Endothelial cell of umbilical vein (primary cell): ENCODE data around the gene CCL27. TPM values are rescaled to one million over a fixed set of nuclear protein-coding genes. Genes with fewer than 3 reads are reported as not detected.

Experiments used
- BruUV-seq: library from RNA; stranded (reverse); fragments of 400-500 nt; replicated peaks from 2 replicates; lab custom pipeline; 2021; lab: Mats Ljungman, UMichigan
- CTCF ChIA-PET: fragments of 300-600, 350-600 bp; sonication (Branson Sonifier 250); formaldehyde crosslinking; loops from one replicate; lab custom pipeline; 2021; ENCODE audit warnings: antibody characterized with exemption, inconsistent platforms; lab: Charles Lee
- POLR2A ChIA-PET: fragments of 300-600, 350-600 bp; sonication (Branson Sonifier 250); formaldehyde crosslinking; loops from one replicate; lab custom pipeline; 2021; ENCODE audit warnings: antibody characterized with exemption, inconsistent platforms; lab: Charles Lee
- DNase-seq: peaks from one replicate; pipeline ENCODE4 v3.0.0-alpha.2; 2011; ENCODE audit warnings: low read depth, low spot score
- FAIRE-seq: peaks from 2 replicates; lab custom pipeline; 2011; peaks lifted over from hg19 to GRCh38; lab: Jason Lieb, UNC
- H2AFZ ChIP-seq: 2 replicates; pipeline ENCODE4 v1.6.0; 2012; ENCODE audit warnings: low read depth, low read length, control low read depth, inconsistent platforms
- H3K27ac ChIP-seq: 2 replicates; pipeline ENCODE4 v1.5.1; 2011; ENCODE audit warnings: low read depth, mild to moderate bottlenecking, control low read depth, low read length, moderate library complexity; ENCODE audit not compliant: insufficient read depth
- H3K27me3 ChIP-seq, 2 experiments: 2 replicates each; pipeline versions ENCODE4 v1.6.0 to v1.6.1; 2011; ENCODE audit warnings: low read length in 2 of 2, mixed read lengths in 1 of 2; ENCODE audit not compliant: control insufficient read depth in 2 of 2, insufficient read depth in 2 of 2
- H3K36me3 ChIP-seq, 2 experiments: 2 replicates in 1 of 2; 3 replicates in 1 of 2; pipeline ENCODE4 v1.5.1; 2011; ENCODE audit warnings: low read length in 2 of 2, mild to moderate bottlenecking in 1 of 2, moderate library complexity in 1 of 2; ENCODE audit not compliant: control insufficient read depth in 2 of 2, insufficient read depth in 2 of 2; ENCODE audit errors: extremely low read depth in 1 of 2
- H3K4me1 ChIP-seq: 3 replicates; pipeline ENCODE4 v1.5.1; 2011; ENCODE audit warnings: mild to moderate bottlenecking, low read length; ENCODE audit not compliant: control insufficient read depth, insufficient read depth; ENCODE audit errors: extremely low read depth
- H3K4me2 ChIP-seq: 2 replicates; pipeline ENCODE4 v1.6.1; 2011; ENCODE audit warnings: low read length, control low read depth, mixed read lengths; ENCODE audit not compliant: insufficient read depth
- H3K4me3 ChIP-seq, 3 experiments: fragments of 200-600 bp in 1 of 3; sonication (generic), shearing (Covaris generic) in 1 of 3; replicated peaks in 1 of 3; 2 replicates each; pipeline ENCODE4 v1.5.1; 2011 to 2016; ENCODE audit warnings: control low read depth in 3 of 3, low read length in 3 of 3, mild to moderate bottlenecking in 2 of 3, inconsistent platforms in 1 of 3, low read depth in 1 of 3, moderate library complexity in 1 of 3; ENCODE audit not compliant: insufficient read depth in 1 of 3
- H3K79me2 ChIP-seq: 2 replicates; pipeline ENCODE4 v1.6.0; 2012; ENCODE audit warnings: low read length, inconsistent platforms; ENCODE audit not compliant: control insufficient read depth, insufficient read depth
- H3K9ac ChIP-seq: replicated peaks from 2 replicates; pipeline ENCODE3; 2011; ENCODE audit warnings: low read length, control low read depth; ENCODE audit not compliant: insufficient read depth; ENCODE audit errors: extremely low read depth
- H3K9me1 ChIP-seq: replicated peaks from 3 replicates; pipeline ENCODE4 v1.6.0; 2011; ENCODE audit warnings: mild to moderate bottlenecking, low read length; ENCODE audit not compliant: control insufficient read depth, insufficient read depth; ENCODE audit errors: extremely low read depth
- H3K9me3 ChIP-seq: replicated peaks from 2 replicates; pipeline ENCODE4 v1.5.1; 2012; ENCODE audit warnings: low read length, inconsistent platforms; ENCODE audit not compliant: control insufficient read depth, insufficient read depth
- H4K20me1 ChIP-seq: replicated peaks from 2 replicates; pipeline ENCODE3; 2011; ENCODE audit warnings: mild to moderate bottlenecking, low read length; ENCODE audit not compliant: control insufficient read depth, insufficient read depth; ENCODE audit errors: extremely low read depth
- EZH2 ChIP-seq: IDR thresholded peaks from 2 replicates; pipeline ENCODE4 v1.6.1; 2012; ENCODE audit warnings: borderline replicate concordance, low read depth, mild to moderate bottlenecking, moderate library complexity, low read length, inconsistent platforms; ENCODE audit not compliant: severe bottlenecking
- FOS ChIP-seq: IDR thresholded peaks from 2 replicates; pipeline ENCODE4 v1.6.1; 2011; ENCODE audit warnings: mild to moderate bottlenecking, low read length, moderate library complexity, borderline replicate concordance; ENCODE audit not compliant: insufficient read depth
- GATA2 ChIP-seq: IDR thresholded peaks from 2 replicates; pipeline ENCODE4 v1.7.0; 2011; ENCODE audit warnings: low read depth, mild to moderate bottlenecking, moderate library complexity, mixed read lengths, low read length; ENCODE audit not compliant: insufficient read length, insufficient read depth
- JUN ChIP-seq: IDR thresholded peaks from 2 replicates; pipeline ENCODE4 v1.6.1; 2011; ENCODE audit warnings: borderline replicate concordance, low read depth; ENCODE audit not compliant: insufficient read length, insufficient read depth
- MYC ChIP-seq: IDR thresholded peaks from one replicate; pipeline ENCODE4 v1.6.1; 2011; ENCODE audit warnings: mild to moderate bottlenecking, low read depth, low read length
- POLR2A ChIP-seq: IDR thresholded peaks from 2 replicates; pipeline ENCODE4 v1.6.1; 2012; ENCODE audit warnings: low read depth, mild to moderate bottlenecking, control low read depth, low read length
- POLR2AphosphoS5 ChIP-seq: IDR thresholded peaks from 2 replicates; pipeline ENCODE4 v1.6.1; 2012; ENCODE audit warnings: low read depth, mild to moderate bottlenecking, control low read depth, low read length, moderate library complexity; ENCODE audit not compliant: insufficient read depth
- dilution Hi-C: fragments of 300-500 bp; cut with MboI; formaldehyde crosslinking; loops from one replicate; pipeline ENCODE4 v1.15.0; 2019; ENCODE audit warnings: low sequenced_read_pairs; ENCODE audit not compliant: extremely low pct_ligation_motif_present
- intact Hi-C: fragments of 100-400 bp; cut with micrococcal nuclease; formaldehyde crosslinking; loops from one replicate; pipeline ENCODE4 v1.10.0; 2022
- polyA plus RNA-seq, 4 experiments: library from polyadenylated mRNA; depleted of rRNA in 3 of 4; stranded (reverse) in 3 of 4; unstranded in 1 of 4; fragments of >200 nt; gene quantifications; 2 replicates each; pipeline versions ENCODE4 v1.2.1 to v1.2.3, GENCODE V29; 2011 to 2012; ENCODE audit warnings: missing spikeins in 1 of 4
- total RNA-seq: library from RNA; stranded (reverse); gene quantifications from 2 replicates; pipeline ENCODE4 v1.2.3, GENCODE V29; 2021
- TF ChIP-seq, protein P1 (sequence below): IDR thresholded peaks from 2 replicates; pipeline ENCODE4 v1.6.1; 2011; ENCODE audit not compliant: insufficient read depth, insufficient read length
- TF ChIP-seq, protein P2 (sequence below), 2 donors: IDR thresholded peaks; 1 replicate in 1 of 2; 2 replicates in 1 of 2; pipeline ENCODE4 v1.5.1; 2011; ENCODE audit warnings: low read length in 2 of 2, mild to moderate bottlenecking in 2 of 2, moderate library complexity in 2 of 2, control low read depth in 1 of 2, inconsistent platforms in 1 of 2, low read depth in 1 of 2; ENCODE audit not compliant: insufficient read depth in 1 of 2; ENCODE audit errors: extremely low read depth in 1 of 2

The CCL27 gene
- total and polyA plus RNA-seq, 2 donors (not counting 3 experiments of a cell fraction or from before 2014, with no cell fraction given): not detected

DNA sequence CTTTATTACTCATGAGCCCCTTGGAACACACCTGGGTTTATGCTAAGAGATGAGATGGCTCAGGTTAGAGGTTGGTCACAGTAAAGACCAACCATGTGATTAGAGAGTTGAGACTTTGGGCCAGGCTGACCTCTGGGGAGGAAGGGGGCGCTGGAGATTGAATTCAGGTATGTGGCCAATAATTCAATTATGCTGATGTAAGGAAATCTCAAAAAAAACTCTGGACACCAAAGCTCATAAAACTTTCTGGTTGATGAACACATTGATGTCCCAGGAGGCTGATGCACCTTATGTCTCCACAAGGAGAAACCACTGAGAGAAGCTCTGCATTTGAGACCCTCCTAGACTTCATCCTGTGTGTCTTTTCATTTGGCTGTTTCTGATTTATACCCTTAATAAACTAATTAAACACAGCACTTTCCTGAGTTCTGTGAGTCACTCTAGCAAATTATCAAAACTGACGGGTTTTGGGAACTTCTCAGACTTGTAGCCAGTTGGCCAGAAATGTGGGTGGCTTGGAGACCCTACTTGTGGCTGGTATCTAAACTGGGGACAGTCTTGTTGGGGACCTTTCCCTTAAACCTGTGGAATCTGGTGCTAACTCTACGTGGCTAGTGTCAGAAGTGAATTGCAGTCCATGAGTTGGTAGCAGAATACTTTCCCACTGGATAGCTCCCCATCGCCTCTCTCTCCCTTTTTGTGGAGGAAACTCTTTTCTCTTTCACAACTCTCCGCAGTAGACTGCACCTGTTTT, 7.5 kb upstream of the CCL27 start:
- Histone ChIP-seq H3K27ac (no peak overlapping the region), H3K9me3 (no peaks in the 10 kb centered on the region), H4K20me1 (no peaks in the 10 kb centered on the region), H2AFZ (no peak overlapping the region), H3K9me1 (no peaks in the 10 kb centered on the region), H3K4me2 (no peak overlapping the region), H3K79me2 (no peaks in the 10 kb centered on the region), H3K9ac (no peak overlapping the region), H3K4me3 (no peak overlapping the region), H3K4me1 (peaks cover 1% of the 10 kb centered on the region), H3K27me3 (no peaks in the 10 kb centered on the region), H3K36me3 (no peaks in the 10 kb centered on the region)
- ChIA-PET CTCF (interaction anchor here (1.4 kb wide), 1 partner anchor 32 kb away, joined by 9 read pairs; no protein-coding TSS in a partner anchor), POLR2A (no interaction called here)
- DNase-seq: no peak
- dilution Hi-C loops: no loop called here
- BruUV-seq: no TSS peak
- FAIRE-seq: no peak
- no peak for TF ChIP-seq POLR2AphosphoS5
- TF ChIP-seq POLR2A: no peak
- TF ChIP-seq, protein P1, sequence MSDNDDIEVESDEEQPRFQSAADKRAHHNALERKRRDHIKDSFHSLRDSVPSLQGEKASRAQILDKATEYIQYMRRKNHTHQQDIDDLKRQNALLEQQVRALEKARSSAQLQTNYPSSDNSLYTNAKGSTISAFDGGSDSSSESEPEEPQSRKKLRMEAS: no peak
- TF ChIP-seq FOS: no peak
- no peak for TF ChIP-seq MYC
- no peak for TF ChIP-seq JUN
- no peak for TF ChIP-seq GATA2
- TF ChIP-seq, protein P2, sequence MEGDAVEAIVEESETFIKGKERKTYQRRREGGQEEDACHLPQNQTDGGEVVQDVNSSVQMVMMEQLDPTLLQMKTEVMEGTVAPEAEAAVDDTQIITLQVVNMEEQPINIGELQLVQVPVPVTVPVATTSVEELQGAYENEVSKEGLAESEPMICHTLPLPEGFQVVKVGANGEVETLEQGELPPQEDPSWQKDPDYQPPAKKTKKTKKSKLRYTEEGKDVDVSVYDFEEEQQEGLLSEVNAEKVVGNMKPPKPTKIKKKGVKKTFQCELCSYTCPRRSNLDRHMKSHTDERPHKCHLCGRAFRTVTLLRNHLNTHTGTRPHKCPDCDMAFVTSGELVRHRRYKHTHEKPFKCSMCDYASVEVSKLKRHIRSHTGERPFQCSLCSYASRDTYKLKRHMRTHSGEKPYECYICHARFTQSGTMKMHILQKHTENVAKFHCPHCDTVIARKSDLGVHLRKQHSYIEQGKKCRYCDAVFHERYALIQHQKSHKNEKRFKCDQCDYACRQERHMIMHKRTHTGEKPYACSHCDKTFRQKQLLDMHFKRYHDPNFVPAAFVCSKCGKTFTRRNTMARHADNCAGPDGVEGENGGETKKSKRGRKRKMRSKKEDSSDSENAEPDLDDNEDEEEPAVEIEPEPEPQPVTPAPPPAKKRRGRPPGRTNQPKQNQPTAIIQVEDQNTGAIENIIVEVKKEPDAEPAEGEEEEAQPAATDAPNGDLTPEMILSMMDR (IDR thresholded peaks at IDR 0.05; ENCODE audit: extremely low read depth in 1 of 2, insufficient read depth in 1 of 2, low read depth in 1 of 2, low read length in 2 of 2): no peak
- no peak for TF ChIP-seq EZH2
- intact Hi-C loops: loop anchor here (10.0 kb wide), 1 partner anchor 315 kb away; the partner anchor contains the start of gene DNAJB5
